Left colon (tissue), 2 donors: ENCODE results near the gene QPRT. TPM values are rescaled to one million over a fixed set of nuclear protein-coding genes. Genes with fewer than 3 reads are reported as not detected.
"Not testable (repeated sequence)": the region's sequence is repeated elsewhere in the genome, so short reads cannot be mapped to it uniquely, and the experiment has no call there.

Experiments
- ATAC-seq: fragments of 200-7000 bp; cut with Tn5 transposase; one replicate; pipeline ENCODE4 v1.9.1; 2020; ENCODE audit warnings: mild to moderate bottlenecking, moderate library complexity
- DNase-seq, 2 donors: peaks; one replicate each; pipeline ENCODE4 v3.0.0-alpha.2; 2020
- intact Hi-C, 2 donors: fragments of 100-400 bp; cut with DNase I in 1 of 2; cut with micrococcal nuclease in 1 of 2; formaldehyde crosslinking; loops; one replicate each; pipeline versions ENCODE4 v1.11.2 to v1.14.0; 2022; cut with DNase I, micrococcal nuclease
- total RNA-seq, 2 donors: library from RNA; stranded (reverse); fragmentation: NEBNext Ultra II Directional; extraction: Animal tissue kit (Norgen Biotek cat#: 25700); gene quantifications; one replicate each; pipeline ENCODE4 v1.2.1, GENCODE V29; 2021
- donor health status: DM: no; HTN: no; CAD: no.
- donor health status: DM: yes; HTN: yes; CAD: no.

The QPRT gene
- total RNA-seq, 2 donors from 2014 or later, result 44.9 to 47.4 TPM

DNA sequence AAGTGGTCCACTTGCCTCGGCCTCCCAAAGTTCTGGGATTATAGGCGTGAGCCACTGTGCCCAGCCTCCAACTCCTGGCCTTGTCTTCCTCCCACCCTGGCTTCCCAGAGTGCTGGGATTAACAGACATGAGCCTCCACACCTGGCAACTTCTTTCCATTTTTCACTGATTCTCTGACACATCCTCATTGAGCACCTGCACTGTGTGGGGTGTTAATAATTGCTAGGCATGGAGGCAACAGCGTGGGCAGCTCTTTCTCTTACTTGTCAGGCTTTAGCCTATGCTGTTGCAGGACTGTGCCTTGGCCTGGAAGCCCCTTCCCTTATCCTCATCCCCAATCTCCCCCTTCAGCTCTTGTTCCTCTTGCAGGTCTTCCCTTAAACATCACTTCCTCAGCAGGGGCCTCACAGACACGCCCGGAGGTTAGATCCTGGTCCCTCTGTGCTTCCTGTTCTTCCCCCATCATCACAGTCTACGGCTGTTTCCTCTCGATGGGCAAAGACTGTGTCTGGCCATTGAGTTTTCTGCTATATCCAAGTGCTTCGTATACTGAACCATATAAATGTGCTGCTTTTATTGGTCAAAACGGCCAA, 7.9 kb downstream of the QPRT start:
- ATAC-seq (no peak), DNase-seq (no peak)
- intact Hi-C loops, result no loop called here

DNA sequence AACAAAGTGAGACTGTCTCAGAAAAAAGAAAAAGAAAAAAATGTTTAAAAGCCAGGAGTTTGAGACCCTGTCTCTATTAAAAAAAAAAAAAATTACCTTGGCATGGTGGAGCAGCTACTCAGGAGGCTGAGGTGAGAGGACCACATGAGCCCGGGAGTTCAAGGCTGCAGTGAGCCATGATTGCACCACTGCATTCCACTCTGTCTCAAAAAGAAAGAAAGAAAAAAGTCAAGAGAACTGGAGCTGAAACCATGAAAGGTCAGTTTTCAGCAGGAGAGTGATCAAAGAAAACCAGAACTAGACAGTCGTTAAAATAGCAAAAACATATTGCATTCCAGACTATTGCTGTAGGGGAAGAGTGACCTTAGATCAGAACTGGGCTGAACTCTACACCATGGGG, 8.8 kb downstream of the QPRT start:
- no peak for ATAC-seq
- intact Hi-C loops, result no loop called here
- DNase-seq, result no peak

DNA sequence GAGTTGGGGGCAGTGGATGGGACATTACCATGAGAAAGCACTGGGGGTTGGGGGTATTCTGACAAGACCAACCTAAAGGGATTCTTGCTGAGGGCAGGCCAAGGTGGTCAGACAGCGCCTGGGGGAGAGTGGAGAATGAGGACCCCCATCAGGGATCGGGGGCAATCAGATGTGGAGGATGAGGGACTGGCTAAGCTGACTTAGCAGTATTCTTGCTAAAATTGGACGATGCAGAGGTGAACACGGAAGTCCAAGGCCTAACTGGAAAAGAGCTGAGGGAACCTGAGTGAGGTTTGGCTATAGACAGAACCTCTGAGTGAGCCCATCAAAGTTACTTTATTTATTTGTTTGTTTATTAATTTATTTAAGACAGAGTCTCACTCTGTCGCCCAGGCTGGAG, 9.2 kb downstream of the QPRT start:
- intact Hi-C loops, result no loop called here
- no peak for ATAC-seq
- DNase-seq, result no peak

DNA sequence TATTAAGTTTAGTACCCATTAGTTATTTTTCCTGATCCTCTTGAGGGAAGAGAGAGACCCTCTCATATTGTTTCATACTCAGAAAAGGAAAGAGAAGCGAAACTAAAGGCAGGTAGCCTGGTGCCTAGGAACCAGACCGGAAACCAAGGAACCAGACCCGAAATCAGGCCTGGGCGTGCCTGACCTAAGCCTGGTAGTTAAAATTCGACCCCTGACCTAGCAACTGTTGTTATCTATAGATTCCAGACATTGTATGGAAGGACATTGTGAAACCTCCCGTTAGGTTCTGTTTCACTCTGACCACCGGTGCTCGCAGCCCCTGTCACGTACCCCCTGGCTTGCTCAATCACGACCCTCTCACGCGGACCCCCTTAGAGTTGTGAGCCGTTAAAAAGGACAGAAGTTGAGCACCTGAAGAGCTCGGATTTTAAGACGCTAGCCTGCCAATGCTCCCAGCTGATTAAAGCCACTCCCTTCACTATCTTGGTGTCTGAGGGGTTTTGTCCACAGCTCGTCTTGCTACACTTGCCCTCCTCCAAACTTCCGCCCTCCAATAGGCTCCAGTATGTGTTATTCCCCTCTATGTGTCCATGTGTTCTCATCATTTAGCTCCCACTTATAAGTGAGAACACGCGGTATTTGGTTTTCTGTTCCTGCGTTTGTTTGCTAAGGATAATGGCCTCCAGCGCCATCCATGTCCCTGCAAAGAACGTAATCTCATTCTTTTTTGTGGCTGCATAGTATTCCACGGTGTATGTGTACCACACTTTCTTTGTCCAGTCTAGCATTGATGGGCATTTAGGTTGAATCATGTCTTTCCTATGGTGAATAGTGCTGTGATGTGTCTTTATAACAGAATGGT, 10.7 kb downstream of the QPRT start:
- DNase-seq, ATAC-seq, intact Hi-C loops: not testable (repeated sequence)

DNA sequence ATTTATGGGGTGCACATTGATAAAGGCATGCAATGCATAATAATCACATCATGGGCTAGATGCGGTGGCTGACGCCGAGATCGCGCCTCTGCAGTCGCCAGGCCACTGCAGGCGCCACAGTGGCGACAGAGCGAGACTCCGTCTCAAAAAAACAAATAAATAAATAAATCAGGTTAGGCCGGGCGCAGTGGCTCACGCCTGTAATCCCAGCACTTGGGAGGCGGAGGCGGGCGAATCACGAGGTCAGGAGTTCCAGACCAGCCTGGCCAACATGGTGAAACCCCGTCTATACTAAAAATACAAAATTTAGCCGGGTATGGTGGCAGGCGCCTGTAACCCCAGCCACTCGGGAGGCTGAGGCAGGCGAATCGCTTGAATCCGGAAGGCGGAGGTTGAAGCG, 13.6 kb downstream of the QPRT start:
- ATAC-seq, intact Hi-C loops, DNase-seq: not testable (repeated sequence)

DNA sequence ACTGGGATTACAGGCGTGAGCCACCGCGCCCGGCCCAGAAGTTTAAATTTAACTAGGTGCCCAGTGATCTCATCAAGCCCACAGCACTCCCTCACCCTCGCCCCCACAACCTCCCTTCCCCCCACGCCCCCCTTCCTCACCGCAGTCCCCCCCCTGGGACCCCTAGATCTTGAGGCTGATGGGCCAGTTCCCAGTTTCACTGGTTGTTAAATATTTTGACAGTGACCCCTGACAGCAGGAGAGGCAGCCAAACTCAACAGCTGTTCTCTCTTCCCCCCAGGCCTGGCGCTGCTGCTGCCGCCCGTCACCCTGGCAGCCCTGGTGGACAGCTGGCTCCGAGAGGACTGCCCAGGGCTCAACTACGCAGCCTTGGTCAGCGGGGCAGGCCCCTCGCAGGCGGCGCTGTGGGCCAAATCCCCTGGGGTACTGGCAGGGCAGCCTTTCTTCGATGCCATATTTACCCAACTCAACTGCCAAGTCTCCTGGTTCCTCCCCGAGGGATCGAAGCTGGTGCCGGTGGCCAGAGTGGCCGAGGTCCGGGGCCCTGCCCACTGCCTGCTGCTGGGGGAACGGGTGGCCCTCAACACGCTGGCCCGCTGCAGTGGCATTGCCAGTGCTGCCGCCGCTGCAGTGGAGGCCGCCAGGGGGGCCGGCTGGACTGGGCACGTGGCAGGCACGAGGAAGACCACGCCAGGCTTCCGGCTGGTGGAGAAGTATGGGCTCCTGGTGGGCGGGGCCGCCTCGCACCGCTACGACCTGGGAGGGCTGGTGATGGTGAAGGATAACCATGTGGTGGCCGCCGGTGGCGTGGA, 15.6 kb downstream of the QPRT start:
- intact Hi-C loops, result no loop called here
- ATAC-seq, result no peak
- DNase-seq, result no peak

DNA sequence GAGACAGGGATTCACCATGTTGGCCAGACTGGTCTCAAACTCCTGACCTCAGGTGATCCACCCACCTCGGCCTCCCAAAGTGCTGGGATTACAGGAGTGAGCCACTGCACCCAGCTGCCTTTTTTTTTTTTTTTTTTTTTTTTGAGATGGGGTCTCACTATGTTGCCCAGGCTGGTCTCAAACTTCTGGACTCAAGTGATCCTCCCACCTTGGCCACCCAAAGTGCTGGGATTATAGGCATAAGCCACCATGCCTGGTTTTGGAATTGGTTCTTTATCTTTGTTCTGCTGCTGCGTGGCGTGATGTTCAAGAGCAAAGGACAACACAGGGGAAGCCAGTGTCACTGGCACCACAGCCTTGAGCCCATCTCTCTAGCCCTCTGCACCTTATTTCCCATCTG, 16.7 kb downstream of the QPRT start:
- intact Hi-C loops, ATAC-seq, DNase-seq: not testable (repeated sequence)

DNA sequence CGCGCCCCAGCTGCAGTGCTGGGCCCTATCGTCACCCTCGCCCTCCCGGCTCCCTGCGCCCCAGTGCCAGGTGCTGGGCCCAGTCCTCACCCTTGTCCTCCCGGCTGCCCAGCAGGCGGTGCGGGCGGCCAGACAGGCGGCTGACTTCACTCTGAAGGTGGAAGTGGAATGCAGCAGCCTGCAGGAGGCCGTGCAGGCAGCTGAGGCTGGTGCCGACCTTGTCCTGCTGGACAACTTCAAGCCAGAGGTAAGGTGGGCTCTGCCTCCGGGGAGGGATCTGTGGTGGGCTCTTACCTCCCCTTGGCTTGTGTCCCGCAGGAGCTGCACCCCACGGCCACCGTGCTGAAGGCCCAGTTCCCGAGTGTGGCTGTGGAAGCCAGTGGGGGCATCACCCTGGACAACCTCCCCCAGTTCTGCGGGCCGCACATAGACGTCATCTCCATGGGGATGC, 17.9 kb downstream of the QPRT start:
- no peak for DNase-seq
- intact Hi-C loops, result no loop called here
- ATAC-seq, result no peak

DNA sequence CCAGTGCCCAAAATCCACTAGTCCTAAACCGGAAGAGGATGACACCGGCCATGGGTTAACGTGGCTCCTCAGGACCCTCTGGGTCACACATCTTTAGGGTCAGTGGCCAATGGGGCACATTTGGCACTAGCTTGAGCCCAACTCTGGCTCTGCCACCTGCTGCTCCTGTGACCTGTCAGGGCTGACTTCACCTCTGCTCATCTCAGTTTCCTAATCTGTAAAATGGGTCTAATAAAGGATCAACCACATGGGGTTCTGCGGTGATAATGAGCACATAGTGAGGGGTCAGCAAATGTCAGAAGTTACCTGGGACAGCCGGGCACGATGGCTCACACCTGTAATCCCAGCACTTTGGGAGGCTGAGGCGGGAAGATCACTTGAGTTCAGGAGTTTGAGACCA, 18.4 kb downstream of the QPRT start:
- DNase-seq, result no peak
- intact Hi-C loops, result no loop called here
- no peak for ATAC-seq

DNA sequence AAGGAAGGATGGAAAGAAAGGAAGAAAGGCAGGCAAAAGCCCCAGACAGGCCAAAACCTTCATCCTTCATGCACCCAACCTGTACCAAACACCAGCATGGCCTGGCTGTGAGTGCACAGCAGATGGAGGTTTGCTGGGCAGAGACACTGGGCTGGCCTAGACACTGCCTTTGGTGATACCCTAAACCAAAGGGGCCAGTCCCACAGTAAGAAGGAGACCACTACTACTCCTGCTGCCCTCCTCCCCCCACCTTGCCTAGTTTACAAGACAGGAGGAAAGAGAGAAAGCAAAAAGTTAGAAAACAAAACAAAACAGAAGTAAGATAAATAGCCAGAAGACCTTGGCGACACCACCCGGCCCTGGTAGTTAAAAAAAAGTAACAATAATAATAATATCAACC, 19.1 kb downstream of the QPRT start:
- intact Hi-C loops, result no loop called here

DNA sequence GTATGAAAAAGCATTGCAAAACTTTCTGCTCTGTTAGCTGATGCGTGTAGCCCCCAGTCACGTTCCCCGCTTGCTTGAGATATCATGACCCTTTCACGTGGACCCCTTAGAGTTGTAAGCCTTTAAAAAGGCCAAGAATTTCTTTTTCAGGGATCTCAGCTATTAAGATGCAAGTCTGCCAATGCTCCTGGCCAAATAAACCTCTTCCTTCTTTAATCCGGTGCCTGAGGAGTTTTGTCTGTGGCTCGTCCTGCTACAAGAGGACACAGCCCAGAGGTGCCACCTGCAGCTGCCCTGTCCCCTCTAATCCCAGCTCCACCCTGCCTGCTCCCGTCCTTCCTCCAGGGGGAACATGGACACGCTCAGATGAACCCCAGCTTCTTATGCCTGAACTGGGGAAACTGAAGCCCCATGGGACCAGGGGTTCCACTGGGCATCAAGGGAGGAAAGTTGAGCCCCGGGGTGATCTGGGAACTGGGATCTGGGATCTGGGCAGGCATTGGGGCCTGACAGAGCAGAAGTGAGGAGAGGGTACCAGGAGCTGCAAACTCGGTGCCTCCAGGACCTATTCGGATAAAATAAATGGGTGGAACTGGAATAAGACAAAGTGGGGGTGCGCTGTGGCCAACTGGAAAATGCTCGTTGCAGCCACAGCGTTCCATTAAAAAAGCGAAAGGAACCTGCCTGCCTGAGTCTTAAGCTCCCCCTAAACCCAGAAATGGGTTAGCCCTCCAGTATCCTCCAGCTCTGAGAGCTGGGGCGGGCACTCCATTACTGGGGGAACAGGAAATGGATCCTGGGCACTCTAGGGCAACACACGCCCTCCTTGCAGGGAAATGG, 19.7 kb downstream of the QPRT start:
- intact Hi-C loops, result no loop called here
- DNase-seq, result no peak
- ATAC-seq, result no peak

More for the DNA sequence above, 19.1 kb downstream of the QPRT start:
- DNase-seq (no peak), ATAC-seq (no peak)

DNA sequence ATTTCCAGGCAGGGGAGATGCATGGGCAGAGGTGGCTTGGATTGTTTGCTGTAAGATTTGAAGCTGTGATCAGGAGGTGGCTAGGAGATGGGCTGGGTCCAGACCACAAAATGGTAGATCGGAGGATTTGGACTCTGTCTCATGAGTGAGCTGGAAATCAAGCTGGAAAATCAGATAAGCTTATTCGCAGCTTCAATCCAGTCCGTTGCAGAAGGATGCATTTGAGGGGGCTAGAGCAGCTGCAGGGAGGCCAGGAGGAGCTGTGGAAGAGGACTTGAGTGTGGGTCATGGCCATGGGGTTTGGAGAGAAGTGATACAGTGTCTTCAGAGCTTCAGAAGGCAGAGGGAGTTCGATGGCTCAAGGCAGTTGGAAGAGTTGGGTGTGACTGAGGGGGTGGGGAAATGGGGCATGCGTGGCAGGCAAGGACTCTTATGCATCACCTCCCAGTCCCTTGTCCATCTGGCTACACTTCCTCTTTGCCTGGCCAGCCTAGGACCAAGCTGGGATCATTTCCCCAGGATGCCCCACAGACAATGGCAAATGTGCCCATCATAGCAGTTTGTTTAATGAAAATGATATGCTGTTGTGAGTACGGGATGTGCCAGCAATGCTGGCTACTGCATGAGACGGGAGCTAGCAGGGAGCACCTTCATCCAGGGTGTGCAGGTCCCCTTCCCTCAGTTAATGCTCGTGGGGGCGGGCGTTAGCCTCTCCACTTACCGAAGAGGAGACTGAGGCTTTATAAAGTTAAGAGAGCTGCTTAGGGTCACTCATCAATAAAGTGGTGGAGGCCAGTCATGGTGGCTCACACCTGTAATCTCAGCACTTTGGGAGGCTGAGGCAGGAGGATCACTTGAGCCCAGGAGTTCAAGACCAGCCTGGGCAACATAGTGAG, 20.6 kb downstream of the QPRT start:
- ATAC-seq, result peak; percentile 58
- intact Hi-C loops, result loop anchor here (5.0 to 10.0 kb wide), 2 partner anchors 145 to 328 kb away; no protein-coding TSS in a partner anchor
- no peak for DNase-seq

DNA sequence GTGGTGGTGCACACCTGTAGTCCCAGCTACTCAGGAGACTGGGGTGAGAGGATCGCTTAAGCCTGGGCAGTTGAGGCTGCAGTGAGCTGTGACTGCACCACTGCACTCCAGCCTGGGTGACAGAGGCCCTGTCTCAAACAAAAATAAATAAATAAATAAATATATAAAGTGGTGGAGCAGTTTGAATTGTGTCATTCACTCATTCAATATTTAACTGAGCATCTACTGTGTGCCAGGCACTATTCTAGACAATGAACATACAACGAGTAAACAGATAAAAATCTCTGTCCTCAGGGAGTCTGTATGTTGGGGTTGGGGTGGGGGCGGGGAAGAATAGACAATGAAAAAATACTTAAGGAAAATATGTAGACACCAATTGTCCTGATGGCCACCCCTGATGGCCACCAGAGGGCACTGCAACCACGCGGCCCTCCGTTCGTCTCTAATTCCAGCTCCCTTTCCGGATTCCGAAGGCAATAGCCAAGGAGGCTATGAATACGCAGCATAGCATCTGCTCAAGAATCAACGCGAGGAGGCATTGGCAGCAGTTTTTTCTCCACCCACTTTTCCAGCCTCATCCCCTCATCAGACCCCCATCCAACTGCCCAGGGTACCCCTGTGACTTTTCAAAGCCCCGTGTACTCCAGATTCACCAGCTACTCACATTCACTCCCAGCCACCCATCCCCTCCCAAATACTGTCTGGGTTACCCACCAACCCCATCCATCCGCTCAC, 21.4 kb downstream of the QPRT start:
- peak; percentile 70 to 81 for DNase-seq
- ATAC-seq, result peak; percentile 90
- intact Hi-C loops, result loop anchor here (5.0 to 10.0 kb wide), 2 partner anchors 144 to 327 kb away; no protein-coding TSS in a partner anchor

DNA sequence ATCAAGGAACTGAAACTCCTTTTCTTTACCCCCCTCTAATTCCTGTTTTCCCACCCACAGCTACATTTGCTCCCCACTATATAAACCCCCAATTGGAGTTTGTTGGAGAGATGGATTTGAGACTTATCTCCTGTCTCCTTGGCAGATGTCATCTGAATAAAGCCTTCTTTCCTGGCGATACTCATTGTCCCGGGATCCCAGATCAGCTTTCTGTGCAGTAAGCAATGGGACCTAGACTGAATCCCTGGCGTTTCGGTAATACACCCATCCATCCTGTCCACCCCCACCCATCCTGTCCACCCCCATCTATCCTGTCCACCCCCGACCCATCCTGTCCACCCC, 22.2 kb downstream of the QPRT start:
- ATAC-seq (no peak), DNase-seq (no peak)
- intact Hi-C loops, result loop anchor here (5.0 to 10.0 kb wide), 2 partner anchors 144 to 326 kb away; no protein-coding TSS in a partner anchor

DNA sequence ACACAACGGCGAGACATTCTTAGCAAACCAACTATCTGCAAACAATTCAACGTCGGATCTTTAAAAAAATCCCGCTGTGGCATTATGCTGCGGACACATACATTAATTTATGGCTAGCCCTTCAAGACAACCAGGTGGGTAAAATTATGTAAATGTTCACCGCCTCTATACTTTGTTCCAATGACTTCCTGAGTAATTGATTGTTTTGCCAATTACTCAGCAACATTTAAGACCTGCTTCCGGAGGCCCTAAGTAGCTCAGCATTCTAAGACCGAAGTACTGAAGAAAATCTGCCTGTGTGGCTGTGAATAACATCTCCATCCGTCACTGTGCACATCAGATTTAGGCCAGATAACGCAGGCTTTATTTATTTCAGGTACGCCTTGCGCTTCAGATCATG, 23.3 kb downstream of the QPRT start:
- intact Hi-C loops, result loop anchor here (5.0 to 10.0 kb wide), 2 partner anchors 143 to 325 kb away; no protein-coding TSS in a partner anchor
- DNase-seq, result no peak

DNA sequence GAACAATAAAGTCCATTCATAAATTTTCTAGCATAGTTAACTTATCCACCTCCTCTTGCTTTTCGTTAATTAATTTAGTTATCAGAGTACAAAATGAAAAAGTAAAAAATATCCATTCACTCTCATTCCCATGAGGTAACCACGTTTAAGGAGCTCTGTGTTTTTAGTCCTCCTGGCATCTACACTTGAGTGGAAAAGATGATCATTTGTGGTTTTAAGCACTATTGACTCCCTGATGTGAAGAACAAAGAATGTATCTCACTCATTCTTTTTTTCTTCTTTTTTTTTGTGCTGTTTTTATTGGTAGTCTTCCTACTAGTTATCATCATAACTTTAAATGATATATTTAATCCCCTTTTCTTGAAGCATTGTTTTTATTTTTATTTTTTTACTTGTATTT, 26.1 kb downstream of the QPRT start:
- intact Hi-C loops, result loop anchor here in 1 of 2 donors (10.0 kb wide), 1 partner anchor 140 kb away; no protein-coding TSS in a partner anchor

More for the DNA sequence above, 23.3 kb downstream of the QPRT start:
- ATAC-seq, result no peak

DNA sequence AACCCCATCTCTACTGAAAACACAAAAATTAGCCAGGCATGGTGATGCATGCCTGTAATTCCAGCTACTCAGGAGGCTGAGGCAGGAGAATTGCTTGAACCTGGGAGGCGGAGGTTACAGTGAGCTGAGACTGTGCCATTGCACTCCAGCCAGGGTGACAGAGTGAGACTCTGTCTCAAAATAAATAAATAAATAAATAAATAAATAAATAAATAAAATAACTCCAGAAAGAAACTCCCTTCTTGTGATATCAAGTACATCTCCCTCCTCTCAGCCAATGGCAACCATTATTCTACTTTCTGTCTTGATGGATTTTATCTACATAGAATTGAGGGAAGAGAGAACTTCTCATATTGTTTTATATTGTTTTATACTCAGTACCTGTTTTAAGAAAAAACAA, 28.2 kb downstream of the QPRT start:
- intact Hi-C loops, result loop anchor here in 1 of 2 donors (10.0 kb wide), 1 partner anchor 138 kb away; no protein-coding TSS in a partner anchor
- ATAC-seq, result not testable (repeated sequence)

More for the DNA sequence above, 26.1 kb downstream of the QPRT start:
- ATAC-seq (no peak), DNase-seq (no peak)

More for the DNA sequence above, 28.2 kb downstream of the QPRT start:
- not testable (repeated sequence) for DNase-seq
